Endometrial microvascular endothelial cells (primary cell): ENCODE results near the gene MORN1. TPM values are rescaled to one million over a fixed set of nuclear protein-coding genes. Genes with fewer than 3 reads are reported as not detected.

Experiments used
- in situ Hi-C: cut with HindIII; loops from 2 replicates; pipeline ENCODE4 v1.10.0; 2017; ENCODE audit warnings: low sequenced_read_pairs, low pct_unique_long_range_greater_than_20kb; ENCODE audit errors: inconsistent ontology term
- total RNA-seq: library from RNA; depleted of rRNA; stranded (reverse); fragments of >200 nt; gene quantifications from one replicate; pipeline ENCODE4 v1.2.3, GENCODE V29; 2015; ENCODE audit errors: inconsistent ontology term

MORN1 gene
- total RNA-seq, 1 donor from 2014 or later = 2.4 TPM

DNA sequence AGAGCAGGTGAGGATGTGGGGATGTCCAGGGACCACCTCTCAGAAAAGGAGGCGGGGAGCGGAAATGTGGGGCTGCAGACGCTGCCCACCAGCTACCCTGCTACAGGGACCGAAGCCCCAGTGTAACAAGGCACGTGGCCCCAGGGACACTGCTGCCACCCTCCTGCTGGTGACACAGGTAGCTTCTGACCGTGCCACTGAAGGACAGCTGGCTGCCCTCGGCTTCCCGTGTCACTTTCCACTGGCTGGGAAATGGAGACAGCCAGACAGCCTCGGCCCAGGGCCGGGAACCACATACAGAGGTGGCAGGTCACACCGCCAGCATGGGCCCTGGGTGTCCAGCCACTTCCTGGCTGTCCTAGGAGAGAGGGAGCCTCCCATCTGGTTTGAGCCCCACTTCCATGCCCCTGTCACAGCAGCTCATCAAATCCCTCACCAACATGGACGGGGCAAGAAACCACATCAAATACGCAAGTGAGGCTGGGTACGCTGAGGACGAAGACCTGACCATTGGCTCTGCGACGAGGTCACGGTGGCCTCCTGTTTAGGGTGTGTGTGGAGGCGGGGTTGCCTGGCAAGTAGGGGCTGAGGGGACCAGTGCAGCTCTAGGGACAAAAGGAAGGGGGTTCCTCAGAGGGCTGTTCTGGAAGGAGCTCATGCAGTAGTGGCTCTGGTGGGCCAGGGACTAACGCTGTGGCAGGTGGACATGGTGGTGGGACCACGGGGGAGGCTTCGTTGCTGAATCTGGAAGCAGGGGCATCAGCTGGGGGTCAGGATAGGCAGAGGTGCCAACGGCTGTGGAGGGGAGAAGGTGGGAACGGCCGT, 16.0 kb upstream of the MORN1 start:
- in situ Hi-C loops = no loop called here

DNA sequence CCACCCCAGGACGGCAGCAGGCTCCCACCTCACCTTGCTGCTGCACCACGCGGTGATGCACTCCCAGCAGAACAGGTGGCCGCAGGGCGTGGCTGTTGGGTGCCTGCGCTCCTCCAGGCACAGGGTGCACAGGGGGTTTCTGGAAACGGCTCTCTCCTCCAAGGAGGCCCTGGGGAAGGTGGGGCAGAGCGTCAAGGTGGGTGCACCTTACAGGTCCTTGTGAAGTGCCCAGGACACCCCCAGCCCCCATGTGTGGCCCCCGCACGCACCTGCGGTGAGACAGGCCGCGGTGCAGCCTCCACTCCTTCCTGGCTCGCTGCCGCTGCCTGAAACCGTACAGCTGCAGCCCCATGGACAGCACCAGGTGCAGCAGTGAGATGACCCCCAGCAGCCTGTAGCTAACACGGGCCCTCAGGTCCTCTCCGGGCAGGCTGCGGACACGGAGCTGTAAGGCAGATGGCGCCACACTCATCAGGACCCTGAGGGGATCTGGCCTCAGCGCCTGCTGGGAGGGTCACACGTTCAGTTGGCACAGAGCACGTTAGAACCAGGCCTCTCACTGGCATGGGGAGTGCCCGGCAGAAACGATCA, 15.2 kb upstream of the MORN1 start:
- in situ Hi-C loops = no loop called here

DNA sequence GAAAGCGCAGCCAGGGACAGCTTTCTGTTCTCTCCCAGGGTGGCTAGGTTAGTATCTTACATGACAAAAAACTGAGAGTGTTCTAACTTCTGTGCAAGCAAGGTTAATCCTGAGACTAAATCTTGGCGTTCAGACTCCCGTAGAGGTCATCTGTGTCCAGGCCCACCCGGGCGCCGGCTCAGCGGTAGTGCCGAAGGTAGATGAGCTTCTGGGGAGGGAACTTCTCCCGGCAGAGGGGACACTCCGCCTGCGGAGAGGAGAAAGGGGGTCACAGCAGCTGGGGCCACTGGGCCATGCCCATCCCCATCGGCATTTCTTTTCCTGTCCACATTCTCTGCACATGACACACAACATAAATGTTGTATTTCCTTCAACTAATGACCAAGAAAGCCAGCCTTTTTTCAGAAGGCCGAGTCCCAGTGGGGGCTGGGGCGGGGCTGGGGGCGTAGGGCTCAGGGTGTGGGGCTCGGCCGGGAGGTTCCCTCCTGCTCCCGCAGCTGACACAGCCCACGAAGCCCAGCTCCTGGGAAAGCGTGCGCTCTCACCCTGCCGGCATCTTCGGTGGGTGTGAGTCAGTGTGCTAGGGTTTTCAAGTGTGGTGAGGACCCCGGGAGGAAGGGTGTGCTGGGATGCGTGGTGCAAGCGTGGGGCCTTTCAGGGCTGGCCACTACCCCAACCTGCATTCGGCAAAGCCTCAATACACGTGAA, 14.4 kb upstream of the MORN1 start:
- in situ Hi-C loops = no loop called here

DNA sequence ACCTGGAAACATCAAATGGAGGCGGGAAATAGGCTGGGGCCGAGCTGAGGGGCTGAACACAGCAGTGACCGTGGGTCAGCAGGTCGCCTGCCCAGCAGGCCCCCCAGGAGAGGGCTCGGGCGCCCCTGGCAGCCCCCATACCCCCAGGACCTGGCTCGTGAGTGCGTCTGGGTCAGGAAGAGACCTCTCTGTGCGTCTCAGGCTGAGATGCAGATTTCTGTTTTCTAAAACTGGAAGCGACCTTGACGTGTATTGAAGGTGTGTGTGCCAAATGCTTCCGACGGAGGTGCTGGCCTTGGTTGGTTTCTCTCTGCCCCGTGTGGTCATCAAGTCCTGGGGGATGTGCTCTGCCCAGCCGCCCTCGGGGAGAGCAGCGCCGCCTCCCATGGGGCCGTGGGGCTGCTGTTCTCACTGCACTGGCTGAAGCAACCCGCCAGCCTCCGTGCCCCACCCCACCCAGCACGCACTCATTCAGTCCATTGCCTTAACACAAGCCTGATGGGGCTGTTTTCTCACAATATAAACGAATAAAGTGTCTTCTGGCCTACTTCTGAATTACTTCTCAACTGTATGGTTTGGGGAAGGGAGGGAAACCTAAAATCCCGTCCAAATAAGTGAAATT, 13.6 kb upstream of the MORN1 start:
- in situ Hi-C loops = no loop called here

DNA sequence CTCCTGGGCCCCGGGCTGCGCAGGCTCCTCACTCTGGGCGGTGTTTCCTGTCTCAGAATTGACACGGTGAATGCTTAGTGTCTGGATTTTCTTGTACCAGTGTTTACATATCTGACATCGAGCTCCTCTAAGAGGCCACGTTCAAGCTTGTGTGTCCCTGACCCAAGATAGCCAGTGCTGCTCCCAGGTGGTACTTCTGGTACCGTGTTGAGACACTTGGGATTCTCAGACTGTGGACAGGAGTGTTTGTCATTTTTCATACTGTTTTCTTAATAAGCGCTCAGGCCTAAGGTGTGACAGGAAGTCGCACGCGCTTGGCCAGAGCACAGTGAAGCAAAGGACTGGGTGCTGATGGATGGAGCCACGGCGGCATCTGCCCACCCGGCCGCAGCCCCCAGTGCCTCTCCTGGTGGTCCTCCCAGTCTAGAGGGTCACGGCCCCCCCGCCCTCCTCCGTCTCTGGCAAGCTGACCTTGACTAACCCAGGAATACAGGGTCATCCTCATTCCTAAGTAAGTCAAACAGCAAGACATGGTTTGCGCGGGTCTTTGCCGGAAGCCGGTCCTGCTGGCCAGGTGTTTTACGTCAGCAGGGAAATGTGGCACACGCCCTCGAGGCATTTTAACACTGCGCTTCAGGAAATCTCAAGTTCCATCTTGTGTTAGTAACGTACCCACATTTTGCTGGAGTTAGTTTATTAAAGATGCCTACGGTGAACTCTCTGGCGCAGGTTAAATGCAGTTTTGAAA, 13.0 kb upstream of the MORN1 start:
- in situ Hi-C loops = no loop called here

DNA sequence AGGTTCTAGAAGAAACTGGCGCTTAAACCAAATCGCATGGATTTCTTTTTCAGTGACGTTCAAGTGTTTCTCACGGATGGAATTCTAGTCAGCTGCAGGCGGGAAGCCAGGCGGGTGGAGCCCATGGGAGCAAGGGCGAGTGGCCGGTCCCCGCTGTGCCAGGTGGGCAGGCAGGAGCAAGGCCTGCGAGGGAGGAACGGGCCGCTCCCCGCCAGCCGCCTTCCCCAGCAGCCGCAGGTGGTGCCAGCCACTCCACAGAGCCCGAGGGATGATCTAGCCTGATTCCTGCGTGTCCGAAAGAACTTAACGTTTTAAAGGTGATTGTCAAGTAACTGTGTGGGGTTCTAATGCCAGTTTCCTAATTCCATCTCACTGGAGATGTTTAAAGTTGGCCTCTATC, 11.9 kb upstream of the MORN1 start:
- in situ Hi-C loops = no loop called here

DNA sequence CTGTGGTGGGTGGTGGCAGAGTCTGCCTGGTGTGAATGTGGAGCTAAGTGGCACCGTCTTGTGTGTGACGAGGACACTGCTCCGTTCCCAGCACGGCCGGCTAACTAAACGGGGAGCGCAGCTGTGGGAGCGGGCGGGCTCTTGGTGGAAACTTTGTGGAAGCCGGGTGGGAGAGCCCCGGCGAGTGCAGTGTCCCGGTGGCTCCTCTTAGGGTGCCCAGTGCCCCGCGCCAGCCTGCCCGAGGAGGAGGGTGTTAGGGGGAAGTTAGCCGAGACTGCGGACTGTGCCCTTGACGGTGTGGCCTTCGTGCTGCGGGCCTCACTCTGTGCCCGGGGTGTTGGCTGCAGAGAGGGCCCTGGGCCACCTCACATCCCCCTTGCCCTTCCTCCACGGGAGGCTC, 11.1 kb upstream of the MORN1 start:
- in situ Hi-C loops = no loop called here

DNA sequence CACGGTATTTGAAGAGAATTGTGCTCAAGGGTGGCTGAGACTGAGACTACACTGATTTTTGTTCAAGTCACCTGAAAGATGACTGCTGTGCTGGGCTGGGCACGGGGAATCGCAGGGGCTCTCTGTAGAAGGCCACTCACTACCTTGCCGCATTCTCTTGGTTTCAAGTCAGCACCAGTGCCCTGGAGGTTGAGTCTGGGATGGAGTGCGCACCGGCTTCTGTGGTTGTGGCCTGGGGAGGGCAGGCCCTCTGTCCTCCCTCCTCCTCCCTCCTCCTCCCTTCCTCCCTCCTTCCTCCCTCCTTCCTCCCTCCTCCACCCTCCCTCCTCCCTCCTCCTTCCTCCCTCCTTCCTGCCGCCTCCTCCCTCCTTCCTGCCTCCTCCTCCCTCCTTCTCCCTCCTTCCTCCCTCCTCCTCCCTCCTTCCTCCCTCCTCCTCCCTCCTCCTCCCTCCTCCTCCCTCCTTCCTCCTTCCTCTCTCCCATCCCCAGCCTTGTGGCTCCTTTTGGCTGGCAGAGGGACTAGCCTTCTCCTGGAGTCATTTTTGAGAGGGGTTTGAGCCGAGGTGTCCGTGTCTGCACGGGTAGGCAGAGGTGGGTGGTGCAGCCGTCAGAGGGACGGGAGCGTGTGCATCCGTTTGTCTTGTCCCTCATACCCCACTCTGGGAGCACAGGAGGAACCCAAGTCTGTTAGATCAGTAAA, 9.7 kb upstream of the MORN1 start:
- in situ Hi-C loops = no loop called here

DNA sequence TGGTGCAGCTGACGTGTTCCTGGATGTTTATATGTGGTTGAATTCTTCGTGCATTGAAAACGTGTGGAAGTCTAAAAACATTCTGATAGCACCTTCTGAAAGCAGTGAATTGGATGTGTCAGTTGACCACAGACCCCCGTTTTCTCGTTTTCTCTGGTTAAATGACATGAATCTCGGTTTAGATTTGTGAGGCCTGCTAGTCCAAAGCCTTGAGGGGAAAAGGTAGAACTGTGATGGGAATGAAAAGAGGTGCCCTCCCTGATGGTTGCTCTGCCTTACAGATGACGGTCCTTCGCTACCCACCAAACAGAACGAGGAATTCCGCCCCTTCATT, 9.2 kb upstream of the MORN1 start:
- in situ Hi-C loops = no loop called here

DNA sequence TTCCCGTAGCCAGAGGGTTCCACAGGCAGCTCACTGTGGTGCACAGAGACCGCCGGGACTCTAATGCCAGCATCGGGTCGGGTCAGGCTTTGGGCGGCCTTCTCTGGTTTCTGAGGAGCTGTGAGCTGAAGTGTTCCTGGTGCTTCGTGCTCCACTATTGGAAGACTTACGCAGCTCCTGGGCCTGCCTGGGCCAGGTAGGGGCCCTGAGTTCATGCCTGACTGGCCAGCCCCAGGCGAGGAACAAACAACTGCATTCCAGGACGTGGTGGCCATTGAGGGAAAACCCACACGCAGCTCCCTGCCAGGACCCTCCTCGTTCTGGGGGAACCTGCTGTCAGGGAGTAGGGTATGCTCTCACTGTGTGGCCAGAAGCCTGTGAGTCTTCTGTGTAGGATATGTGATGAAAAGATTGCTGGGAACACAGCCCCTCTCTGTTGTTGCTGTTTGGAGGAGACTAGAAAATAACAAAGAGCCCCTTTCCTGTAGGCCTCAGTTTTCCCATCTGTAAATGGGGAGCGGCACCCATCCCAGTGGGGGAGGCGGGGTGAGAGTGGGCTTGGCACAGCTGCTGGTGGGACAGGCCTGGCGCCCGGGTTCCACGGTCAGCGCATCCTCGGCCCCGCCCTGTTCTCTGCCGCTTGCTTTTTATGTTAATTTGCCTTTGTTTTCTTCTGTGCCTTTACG, 8.7 kb upstream of the MORN1 start:
- in situ Hi-C loops = loop anchor here (10.0 kb wide), 1 partner anchor 205 kb away; the partner anchor contains the start of gene FAAP20

DNA sequence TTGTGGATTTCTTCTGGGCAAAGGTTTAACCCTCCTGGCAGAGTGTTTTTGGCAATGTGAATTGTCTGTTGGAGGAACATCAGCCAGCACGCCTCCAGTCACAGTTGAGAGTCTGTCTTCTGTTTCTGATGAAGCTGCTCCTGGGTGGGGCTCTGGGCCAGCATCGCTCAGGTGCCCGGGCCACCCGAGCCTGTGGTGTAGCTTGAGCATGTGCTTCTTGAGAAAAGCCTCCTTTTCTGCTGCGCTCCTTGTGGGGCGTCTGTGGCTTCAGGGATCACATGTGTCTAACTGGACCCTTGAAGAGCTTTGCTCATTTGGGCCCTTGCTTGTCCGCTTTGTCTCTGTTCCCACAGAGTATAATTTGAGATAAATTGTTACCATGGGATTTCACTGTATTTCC, 7.5 kb upstream of the MORN1 start:
- in situ Hi-C loops = loop anchor here (10.0 kb wide), 1 partner anchor 204 kb away; the partner anchor contains the start of gene FAAP20

DNA sequence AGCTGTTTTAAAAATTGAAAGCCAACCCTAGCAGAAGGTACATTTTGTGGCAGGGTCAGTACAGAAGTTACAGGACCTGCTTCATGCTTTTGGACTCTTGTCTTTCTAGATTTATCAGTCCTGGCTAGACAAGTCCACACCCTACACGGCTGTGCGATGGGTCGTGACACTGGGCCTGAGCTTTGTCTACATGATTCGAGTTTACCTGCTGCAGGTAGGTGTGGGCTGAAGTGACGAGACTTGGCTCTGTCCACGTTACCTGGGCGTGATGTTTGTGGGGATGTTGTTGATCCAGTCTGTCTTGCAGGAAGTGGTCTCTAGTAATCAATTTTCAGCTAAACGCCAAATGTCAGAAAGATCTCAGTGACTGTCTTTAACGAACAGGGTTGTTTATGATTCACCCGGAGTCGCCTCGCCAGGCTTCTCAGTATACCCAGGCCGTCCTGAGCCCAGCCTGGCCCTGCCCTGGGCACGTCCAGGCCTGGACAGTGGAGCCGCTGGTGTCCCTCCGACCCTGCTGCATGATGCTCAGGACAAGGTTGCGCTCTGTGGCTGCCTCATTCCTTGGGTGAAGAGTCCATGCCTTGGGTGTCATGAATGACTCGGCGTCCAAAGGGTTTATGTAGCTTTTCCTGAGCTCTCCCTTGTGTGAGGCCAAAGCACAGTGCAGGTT, 5.8 kb upstream of the MORN1 start:
- in situ Hi-C loops = loop anchor here (10.0 kb wide), 1 partner anchor 202 kb away; the partner anchor contains the start of gene FAAP20

DNA sequence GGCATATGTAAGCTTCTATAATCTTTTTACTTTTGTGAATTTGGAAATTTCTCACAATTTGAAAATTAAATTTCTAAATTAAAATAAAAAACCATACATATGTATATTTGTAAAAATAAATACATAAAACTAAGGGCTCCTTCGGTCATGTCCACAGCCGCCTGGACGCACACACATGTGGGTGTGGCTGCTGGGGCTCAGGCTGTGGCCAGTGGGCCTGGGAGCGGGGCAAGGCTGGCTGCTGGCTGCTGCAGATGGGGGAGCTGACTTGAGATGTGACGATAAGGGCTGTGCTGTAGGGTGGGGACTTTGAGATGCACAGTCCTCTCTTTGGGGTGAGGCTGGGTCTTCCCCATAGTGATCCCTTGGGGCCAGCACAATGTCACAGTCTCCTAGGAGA, 5.1 kb upstream of the MORN1 start:
- in situ Hi-C loops = loop anchor here (10.0 kb wide), 1 partner anchor 202 kb away; the partner anchor contains the start of gene FAAP20

DNA sequence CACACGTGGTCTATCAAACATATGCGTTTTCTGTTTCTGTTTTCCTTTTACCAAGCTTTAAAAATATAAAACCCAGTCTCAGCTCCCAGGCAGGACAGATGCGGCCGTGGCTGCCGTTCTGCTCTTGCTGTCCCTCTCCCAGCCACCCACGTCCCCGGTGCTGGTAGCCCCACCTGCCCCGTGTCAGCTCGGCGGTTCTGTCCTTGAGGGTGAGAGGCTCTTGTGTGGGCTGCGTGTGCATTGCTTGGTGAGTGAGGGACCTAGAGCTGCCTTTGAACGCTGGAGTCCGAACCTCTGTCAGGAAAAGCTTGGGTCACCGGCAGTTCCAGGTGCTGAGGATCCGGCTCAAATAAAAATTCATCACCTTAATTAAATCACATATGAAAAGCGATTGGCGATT, 4.7 kb upstream of the MORN1 start:
- in situ Hi-C loops = loop anchor here (10.0 kb wide), 1 partner anchor 201 kb away; the partner anchor contains the start of gene FAAP20

DNA sequence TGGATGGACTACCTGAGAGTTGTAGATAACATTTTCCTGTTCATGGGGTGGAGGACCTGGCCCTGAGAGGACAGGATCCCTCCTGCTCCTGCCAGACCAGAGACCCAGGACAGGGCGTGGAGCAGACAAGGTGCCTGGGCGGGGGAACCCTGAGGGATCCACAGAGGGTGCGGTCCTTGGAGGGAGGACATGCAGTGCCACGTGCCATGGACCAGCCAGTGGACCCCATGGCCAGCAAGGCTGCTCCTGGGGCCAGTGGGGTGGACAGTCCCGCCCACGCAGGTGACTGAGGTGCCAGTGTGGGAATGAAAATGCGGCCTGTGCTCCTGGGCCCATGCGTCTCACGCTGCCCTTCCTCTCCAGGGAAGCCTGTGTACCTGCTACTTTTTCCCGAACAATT, 3.9 kb upstream of the MORN1 start:
- in situ Hi-C loops = loop anchor here (10.0 kb wide), 1 partner anchor 200 kb away; the partner anchor contains the start of gene FAAP20

DNA sequence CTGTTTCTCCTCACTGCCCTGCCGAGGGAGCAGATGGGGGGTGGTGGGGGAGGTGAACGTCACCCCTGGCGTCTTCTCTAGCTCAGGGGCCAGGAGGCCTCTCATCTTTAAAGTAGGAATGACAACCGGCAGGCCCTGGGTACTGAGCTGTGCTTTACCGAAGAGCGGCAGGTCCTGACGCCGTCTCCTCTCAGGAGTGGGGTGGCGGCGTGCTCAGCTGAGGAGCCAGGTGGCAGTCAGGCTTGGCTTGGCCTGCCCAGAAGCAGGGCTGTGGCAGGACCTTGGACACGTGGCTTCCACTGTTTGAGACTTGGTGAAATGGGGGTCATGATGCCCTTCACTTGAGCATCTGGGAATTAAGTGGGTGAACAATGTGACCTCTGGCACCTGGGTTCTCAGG, 3.4 kb upstream of the MORN1 start:
- in situ Hi-C loops = loop anchor here (10.0 kb wide), 1 partner anchor 200 kb away; the partner anchor contains the start of gene FAAP20

DNA sequence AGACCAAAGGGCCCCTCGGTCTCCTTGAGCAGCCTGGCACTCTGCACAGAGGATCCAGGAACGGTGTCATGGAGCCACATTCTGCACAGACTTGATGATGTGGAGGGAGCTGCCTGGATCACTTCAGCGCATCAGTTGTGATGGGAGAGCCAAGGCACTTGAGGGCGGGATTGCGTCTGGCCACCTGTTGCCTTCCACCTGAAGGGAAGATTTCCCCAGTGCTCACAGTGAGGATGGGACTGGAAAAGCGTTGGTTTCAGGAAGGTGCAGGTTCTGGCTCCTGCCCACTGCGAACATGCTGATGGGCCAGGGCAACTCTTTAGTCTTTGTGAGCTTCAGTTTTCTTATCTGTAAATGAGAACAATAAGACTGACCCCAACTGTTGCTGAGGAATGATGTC, 2.9 kb upstream of the MORN1 start:
- in situ Hi-C loops = loop anchor here (10.0 kb wide), 1 partner anchor 199 kb away; the partner anchor contains the start of gene FAAP20
